Activated T-helper 2 cell treated with anti-CD3 and anti-CD28 coated beads, Interferon-gamma antibody, Interleukin-2, Interleukin-4, amounts not matched to agents 10 μg/mL and 5 μg/mL and 100 μg/mL, durations not matched to agents 14 hours and 24 hours and 36 hours (primary cell): ENCODE results near the gene PODN. TPM values are rescaled to one million over a fixed set of nuclear protein-coding genes. Genes with fewer than 3 reads are reported as not detected.

Experiments used
- DNase-seq: peaks from one replicate; pipeline ENCODE4 v3.0.0; 2021; ENCODE audit warnings: low spot score
- H3K27ac Mint-ChIP-seq: one replicate; pipeline ENCODE4 v1.8.0; 2021; ENCODE audit warnings: mixed read lengths
- H3K27me3 Mint-ChIP-seq: one replicate; pipeline ENCODE4 v1.8.0; 2021; ENCODE audit warnings: low read depth, mixed read lengths
- H3K36me3 Mint-ChIP-seq: one replicate; pipeline ENCODE4 v1.8.0; 2021; ENCODE audit warnings: low read depth, mixed read lengths
- H3K4me1 Mint-ChIP-seq: one replicate; pipeline ENCODE4 v1.8.0; 2021; ENCODE audit warnings: low read depth, mixed read lengths
- H3K4me3 Mint-ChIP-seq: one replicate; pipeline ENCODE4 v1.8.0; 2021; ENCODE audit warnings: low read depth, mild to moderate bottlenecking, moderate library complexity, mixed read lengths
- H3K9me3 Mint-ChIP-seq: one replicate; pipeline ENCODE4 v1.8.0; 2021; ENCODE audit warnings: mixed read lengths
- intact Hi-C: fragments of 100-400 bp; cut with micrococcal nuclease; formaldehyde crosslinking; loops from one replicate; pipeline ENCODE4 v1.15.1; 2023
- total RNA-seq: library from RNA; stranded (reverse); gene quantifications from 2 replicates; pipeline ENCODE4 v1.2.3, GENCODE V29; 2022

PODN gene
- total RNA-seq, 1 donor from 2014 or later, result not detected

GRCh38 chr1:53062708-53063591 is 937 bp downstream of the PODN start:
- peaks cover 47% of the 10 kb centered on the region for H3K27me3 Mint-ChIP-seq
- no peak overlapping the region for H3K27ac Mint-ChIP-seq
- peaks cover 2% of the 10 kb centered on the region for H3K4me1 Mint-ChIP-seq
- H3K36me3 Mint-ChIP-seq, result no peaks in the 10 kb centered on the region
- no peak overlapping the region for H3K4me3 Mint-ChIP-seq
- intact Hi-C loops, result no loop called here
- DNase-seq, result no peak
- no peaks in the 10 kb centered on the region for H3K9me3 Mint-ChIP-seq

- no peak overlapping the region for H3K4me3 Mint-ChIP-seq
These were observed 1.9 kb downstream of the PODN start for GRCh38 chr1:53063744-53064515.

GRCh38 chr1:53065391-53065790 is 3.4 kb downstream of the PODN start:
- Mint-ChIP-seq H3K27me3 (peaks cover 31% of the 10 kb centered on the region), H3K4me3 (no peak overlapping the region), H3K4me1 (peaks cover 2% of the 10 kb centered on the region), H3K9me3 (no peaks in the 10 kb centered on the region), H3K36me3 (no peaks in the 10 kb centered on the region), H3K27ac (no peak overlapping the region)
- intact Hi-C loops, result no loop called here
- no peak for DNase-seq

More at GRCh38 chr1:53063744-53064515, 1.9 kb downstream of the PODN start:
- intact Hi-C loops, result no loop called here
- Mint-ChIP-seq H3K4me1 (peaks cover 2% of the 10 kb centered on the region), H3K36me3 (no peaks in the 10 kb centered on the region), H3K27me3 (peaks cover 42% of the 10 kb centered on the region), H3K27ac (no peak overlapping the region), H3K9me3 (no peaks in the 10 kb centered on the region)
- no peak for DNase-seq

- no peaks in the 10 kb centered on the region for H3K36me3 Mint-ChIP-seq
- peaks cover 2% of the 10 kb centered on the region for H3K4me1 Mint-ChIP-seq
- no peak overlapping the region for H3K4me3 Mint-ChIP-seq
- H3K9me3 Mint-ChIP-seq, result no peaks in the 10 kb centered on the region
- peaks cover 20% of the 10 kb centered on the region for H3K27me3 Mint-ChIP-seq
- intact Hi-C loops, result no loop called here
- H3K27ac Mint-ChIP-seq, result no peak overlapping the region
- no peak for DNase-seq
These were observed 4.5 kb downstream of the PODN start for GRCh38 chr1:53066488-53066887.

GRCh38 chr1:53066891-53067738 is 5.1 kb downstream of the PODN start:
- H3K27ac Mint-ChIP-seq, result no peak overlapping the region
- peaks cover 2% of the 10 kb centered on the region for H3K4me1 Mint-ChIP-seq
- no peaks in the 10 kb centered on the region for H3K9me3 Mint-ChIP-seq
- peaks cover 17% of the 10 kb centered on the region for H3K27me3 Mint-ChIP-seq
- no peak overlapping the region for H3K4me3 Mint-ChIP-seq
- DNase-seq, result no peak
- no peaks in the 10 kb centered on the region for H3K36me3 Mint-ChIP-seq
- intact Hi-C loops, result no loop called here

GRCh38 chr1:53067886-53068285 is 5.9 kb downstream of the PODN start:
- DNase-seq, result no peak
- H3K36me3 Mint-ChIP-seq, result no peaks in the 10 kb centered on the region
- H3K9me3 Mint-ChIP-seq, result no peaks in the 10 kb centered on the region
- peaks cover 17% of the 10 kb centered on the region for H3K27me3 Mint-ChIP-seq
- intact Hi-C loops, result no loop called here
- H3K27ac Mint-ChIP-seq, result no peak overlapping the region
- H3K4me3 Mint-ChIP-seq, result no peak overlapping the region
- peaks cover 2% of the 10 kb centered on the region for H3K4me1 Mint-ChIP-seq

- DNase-seq, result no peak
- H3K4me1 Mint-ChIP-seq, result no peaks in the 10 kb centered on the region
These were observed 6.5 kb downstream of the PODN start for GRCh38 chr1:53068314-53069099.

GRCh38 chr1:53069265-53069662 is 7.3 kb downstream of the PODN start:
- H3K9me3 Mint-ChIP-seq, result no peaks in the 10 kb centered on the region
- peaks cover 4% of the 10 kb centered on the region for H3K27me3 Mint-ChIP-seq
- H3K4me3 Mint-ChIP-seq, result no peak overlapping the region
- H3K4me1 Mint-ChIP-seq, result no peaks in the 10 kb centered on the region
- H3K27ac Mint-ChIP-seq, result no peak overlapping the region
- no peaks in the 10 kb centered on the region for H3K36me3 Mint-ChIP-seq
- no peak for DNase-seq
- intact Hi-C loops, result no loop called here

More at GRCh38 chr1:53068314-53069099, 6.5 kb downstream of the PODN start:
- Mint-ChIP-seq H3K4me3 (no peak overlapping the region), H3K27ac (no peak overlapping the region), H3K9me3 (no peaks in the 10 kb centered on the region), H3K27me3 (peaks cover 11% of the 10 kb centered on the region), H3K36me3 (no peaks in the 10 kb centered on the region)
- intact Hi-C loops, result no loop called here

GRCh38 chr1:53069663-53070327 is 7.8 kb downstream of the PODN start:
- H3K27ac Mint-ChIP-seq, result no peak overlapping the region
- DNase-seq, result no peak
- no peaks in the 10 kb centered on the region for H3K9me3 Mint-ChIP-seq
- peaks cover 4% of the 10 kb centered on the region for H3K27me3 Mint-ChIP-seq
- H3K4me1 Mint-ChIP-seq, result no peaks in the 10 kb centered on the region
- H3K4me3 Mint-ChIP-seq, result no peak overlapping the region
- intact Hi-C loops, result no loop called here
- no peaks in the 10 kb centered on the region for H3K36me3 Mint-ChIP-seq

GRCh38 chr1:53070621-53071020 is 8.6 kb downstream of the PODN start:
- no peak overlapping the region for H3K27ac Mint-ChIP-seq
- H3K9me3 Mint-ChIP-seq, result no peaks in the 10 kb centered on the region
- H3K36me3 Mint-ChIP-seq, result no peaks in the 10 kb centered on the region
- no peak for DNase-seq
- intact Hi-C loops, result no loop called here
- no peaks in the 10 kb centered on the region for H3K4me1 Mint-ChIP-seq
- peaks cover 1% of the 10 kb centered on the region for H3K27me3 Mint-ChIP-seq
- no peak overlapping the region for H3K4me3 Mint-ChIP-seq

GRCh38 chr1:53071167-53071865 is 9.3 kb downstream of the PODN start:
- no peaks in the 10 kb centered on the region for H3K4me1 Mint-ChIP-seq
- no peaks in the 10 kb centered on the region for H3K27me3 Mint-ChIP-seq
- DNase-seq, result no peak
- intact Hi-C loops, result no loop called here
- H3K4me3 Mint-ChIP-seq, result no peak overlapping the region
- H3K36me3 Mint-ChIP-seq, result no peaks in the 10 kb centered on the region
- no peak overlapping the region for H3K27ac Mint-ChIP-seq
- no peaks in the 10 kb centered on the region for H3K9me3 Mint-ChIP-seq
